KMS-11 (cell line): ENCODE measurements around the gene C2CD5.

Experiments used
- H2AFZ ChIP-seq: fragments of 200-600 bp; sonication (generic); 2 replicates; pipeline ENCODE4 v1.6.1; 2016; ENCODE audit warnings: antibody characterized with exemption, mixed run types, low read depth
- H3K27ac ChIP-seq: fragments of 200-600 bp; sonication (generic); 2 replicates; pipeline ENCODE4 v1.6.1; 2016; ENCODE audit warnings: mild to moderate bottlenecking, mixed run types
- H3K27me3 ChIP-seq: fragments of 200-600 bp; sonication (generic); 2 replicates; pipeline ENCODE4 v1.6.1; 2017; ENCODE audit warnings: mild to moderate bottlenecking, low read depth, mixed run types, moderate library complexity; ENCODE audit not compliant: insufficient read depth
- H3K36me3 ChIP-seq: fragments of 200-600 bp; sonication (generic); 2 replicates; pipeline ENCODE4 v1.6.1; 2017; ENCODE audit warnings: mild to moderate bottlenecking, mixed run types; ENCODE audit not compliant: insufficient read depth
- H3K4me1 ChIP-seq: fragments of 200-600 bp; sonication (generic); 2 replicates; pipeline ENCODE4 v1.6.1; 2016; ENCODE audit warnings: mild to moderate bottlenecking, low read depth, mixed run types; ENCODE audit not compliant: poor library complexity, severe bottlenecking
- H3K4me2 ChIP-seq: fragments of 200-600 bp; sonication (generic); 2 replicates; pipeline ENCODE4 v1.7.0; 2016; ENCODE audit warnings: mild to moderate bottlenecking, mixed run types
- H3K4me3 ChIP-seq: fragments of 200-600 bp; sonication (generic); IDR thresholded peaks from 2 replicates; pipeline ENCODE4 v1.6.1; 2017; ENCODE audit warnings: low read depth, low read length, mixed read lengths; ENCODE audit not compliant: insufficient read depth
- H3K79me2 ChIP-seq: fragments of 200-600 bp; sonication (generic); 2 replicates; pipeline ENCODE4 v1.6.1; 2016; ENCODE audit warnings: low read depth, mixed run types; ENCODE audit not compliant: insufficient read depth
- H3K9ac ChIP-seq: fragments of 200-600 bp; sonication (generic); 2 replicates; pipeline ENCODE4 v1.6.1; 2016; ENCODE audit warnings: mild to moderate bottlenecking, mixed run types
- H4K20me1 ChIP-seq: fragments of 200-600 bp; sonication (generic); 2 replicates; pipeline ENCODE4 v1.6.1; 2016; ENCODE audit warnings: mild to moderate bottlenecking, mixed run types; ENCODE audit not compliant: insufficient read depth
- TF ChIP-seq, protein P1 (sequence below): fragments of 200-600 bp; sonication (generic); conservative IDR thresholded peaks from 2 replicates; pipeline ENCODE4 v1.6.1; 2017; ENCODE audit warnings: low read depth, mild to moderate bottlenecking, antibody characterized with exemption, low read length, moderate library complexity, mixed read lengths

The C2CD5 gene

DNA sequence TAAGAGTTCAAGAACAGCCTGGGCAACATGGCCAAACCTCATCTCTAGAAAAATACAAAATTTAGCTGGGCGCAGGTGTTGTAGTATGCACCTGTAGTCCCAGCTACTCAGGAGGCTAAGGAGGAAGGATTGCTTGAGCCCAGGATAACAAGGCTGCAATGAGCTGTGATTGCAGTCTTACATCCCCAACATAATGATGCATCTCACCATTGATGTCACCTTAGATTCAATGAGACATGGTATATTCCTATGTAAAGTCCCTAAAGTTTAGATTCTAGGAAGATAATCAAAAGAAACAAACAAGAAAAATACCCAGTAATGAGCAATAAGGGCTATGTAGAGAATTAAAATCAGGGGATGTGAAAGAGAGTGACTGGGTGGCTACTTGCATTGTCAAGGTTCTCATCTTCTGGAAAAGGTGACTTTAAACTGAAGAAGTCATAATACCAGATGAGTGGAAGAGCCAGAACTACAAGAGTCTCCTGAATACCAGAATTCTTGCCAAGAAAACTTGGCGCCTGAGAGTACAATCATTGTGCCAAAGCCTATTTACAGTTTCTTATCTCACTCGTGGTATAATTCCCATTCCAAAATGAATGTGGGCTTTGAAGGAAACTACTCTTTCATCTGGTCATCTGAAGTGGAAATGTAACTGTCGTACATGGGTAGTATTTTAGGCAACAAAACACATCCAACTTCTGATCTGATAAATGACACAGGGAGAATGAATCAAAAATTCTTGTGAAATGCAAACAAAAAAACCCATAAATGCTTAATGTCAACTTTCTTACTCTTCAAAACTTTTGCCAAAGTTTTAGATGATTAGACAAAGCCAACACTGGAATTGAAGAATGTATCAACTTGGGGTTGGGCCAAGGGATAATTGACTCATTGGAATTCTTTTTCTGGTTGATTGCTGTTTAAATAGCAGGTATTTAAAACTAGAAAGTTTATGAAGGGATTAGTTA, 128.7 kb downstream of the C2CD5 start:
- H2AFZ ChIP-seq, result no peak overlapping the region
- no peak overlapping the region for H3K4me2 ChIP-seq
- TF ChIP-seq, protein P1, sequence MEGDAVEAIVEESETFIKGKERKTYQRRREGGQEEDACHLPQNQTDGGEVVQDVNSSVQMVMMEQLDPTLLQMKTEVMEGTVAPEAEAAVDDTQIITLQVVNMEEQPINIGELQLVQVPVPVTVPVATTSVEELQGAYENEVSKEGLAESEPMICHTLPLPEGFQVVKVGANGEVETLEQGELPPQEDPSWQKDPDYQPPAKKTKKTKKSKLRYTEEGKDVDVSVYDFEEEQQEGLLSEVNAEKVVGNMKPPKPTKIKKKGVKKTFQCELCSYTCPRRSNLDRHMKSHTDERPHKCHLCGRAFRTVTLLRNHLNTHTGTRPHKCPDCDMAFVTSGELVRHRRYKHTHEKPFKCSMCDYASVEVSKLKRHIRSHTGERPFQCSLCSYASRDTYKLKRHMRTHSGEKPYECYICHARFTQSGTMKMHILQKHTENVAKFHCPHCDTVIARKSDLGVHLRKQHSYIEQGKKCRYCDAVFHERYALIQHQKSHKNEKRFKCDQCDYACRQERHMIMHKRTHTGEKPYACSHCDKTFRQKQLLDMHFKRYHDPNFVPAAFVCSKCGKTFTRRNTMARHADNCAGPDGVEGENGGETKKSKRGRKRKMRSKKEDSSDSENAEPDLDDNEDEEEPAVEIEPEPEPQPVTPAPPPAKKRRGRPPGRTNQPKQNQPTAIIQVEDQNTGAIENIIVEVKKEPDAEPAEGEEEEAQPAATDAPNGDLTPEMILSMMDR, result no peak
- H3K4me1 ChIP-seq, result no peaks in the 10 kb centered on the region
- no peak overlapping the region for H3K4me3 ChIP-seq
- H3K27me3 ChIP-seq, result no peaks in the 10 kb centered on the region
- H3K27ac ChIP-seq, result no peak overlapping the region
- H3K9ac ChIP-seq, result no peak overlapping the region
- no peaks in the 10 kb centered on the region for H3K79me2 ChIP-seq
- no peaks in the 10 kb centered on the region for H4K20me1 ChIP-seq
- H3K36me3 ChIP-seq, result no peaks in the 10 kb centered on the region

DNA sequence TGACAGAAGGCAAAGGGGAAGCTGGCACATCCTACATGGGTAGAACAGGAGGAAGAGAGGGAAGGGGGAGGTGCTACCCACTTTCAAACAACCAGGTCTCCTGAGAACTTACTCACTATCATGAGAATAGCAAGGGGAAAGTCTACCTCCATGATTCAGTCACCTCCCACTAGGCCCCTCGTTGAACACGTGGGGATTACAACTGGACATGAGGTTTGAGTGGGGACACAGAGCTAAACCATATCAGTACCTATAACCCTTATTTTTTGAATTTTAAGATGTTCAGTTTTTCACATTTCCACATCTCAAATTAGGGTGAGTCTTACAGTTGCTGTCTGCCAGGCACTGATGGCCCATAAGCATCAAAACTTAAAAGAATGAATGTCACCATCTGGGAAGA, 129.6 kb downstream of the C2CD5 start:
- Histone ChIP-seq H2AFZ (no peak overlapping the region), H3K27ac (no peak overlapping the region), H3K4me3 (no peak overlapping the region), H3K79me2 (no peaks in the 10 kb centered on the region), H3K4me2 (no peak overlapping the region), H3K4me1 (no peaks in the 10 kb centered on the region), H3K36me3 (no peaks in the 10 kb centered on the region), H3K27me3 (no peaks in the 10 kb centered on the region), H3K9ac (no peak overlapping the region), H4K20me1 (no peaks in the 10 kb centered on the region)
- TF ChIP-seq, protein P1, result no peak

DNA sequence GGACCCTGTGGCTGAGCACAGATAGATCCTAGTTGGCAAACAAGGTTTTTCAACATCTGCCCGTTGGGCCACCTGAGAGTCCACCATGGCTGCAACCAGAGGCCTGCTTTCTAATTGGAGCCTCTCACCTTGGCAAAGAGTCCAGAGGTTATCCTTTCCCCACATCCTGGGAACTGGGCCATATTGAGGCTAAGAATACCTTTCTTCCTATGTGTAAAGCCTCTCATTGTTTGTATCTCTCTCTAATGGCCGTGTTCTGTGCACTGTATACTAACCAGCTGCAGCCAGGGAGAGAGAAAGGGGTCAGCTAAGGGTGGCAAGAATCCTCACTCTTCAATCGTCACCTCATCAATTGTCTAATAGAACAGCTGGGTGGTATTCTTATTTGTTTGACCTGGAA, 130.8 kb downstream of the C2CD5 start:
- no peaks in the 10 kb centered on the region for H3K36me3 ChIP-seq
- TF ChIP-seq, protein P1, result no peak

DNA sequence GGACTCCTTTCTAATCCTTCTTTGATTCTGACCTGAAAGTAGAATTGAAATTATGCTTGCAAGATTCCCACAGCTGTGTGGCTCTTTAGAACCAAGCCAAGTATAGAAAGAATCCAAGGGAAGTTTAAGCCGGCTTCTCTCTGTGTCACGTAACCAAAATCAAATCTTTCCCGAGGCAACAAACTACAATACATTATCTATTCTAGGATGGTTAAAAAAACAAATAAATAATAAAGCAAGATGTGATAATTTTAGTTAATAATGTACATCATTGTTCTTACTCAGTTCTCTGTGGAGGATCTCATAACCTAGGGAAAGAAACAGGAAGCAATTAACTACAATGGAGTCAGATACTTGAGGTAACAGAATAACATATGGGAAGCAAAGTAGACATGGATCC, 131.8 kb downstream of the C2CD5 start:
- H3K36me3 ChIP-seq, result no peaks in the 10 kb centered on the region
- H4K20me1 ChIP-seq, result no peaks in the 10 kb centered on the region
- H3K4me2 ChIP-seq, result no peak overlapping the region
- no peak overlapping the region for H2AFZ ChIP-seq
- no peaks in the 10 kb centered on the region for H3K79me2 ChIP-seq
- no peak overlapping the region for H3K9ac ChIP-seq
- no peaks in the 10 kb centered on the region for H3K27me3 ChIP-seq
- H3K27ac ChIP-seq, result no peak overlapping the region
- TF ChIP-seq, protein P1, result no peak
- H3K4me3 ChIP-seq, result no peak overlapping the region
- no peaks in the 10 kb centered on the region for H3K4me1 ChIP-seq

More for the DNA sequence above, 130.8 kb downstream of the C2CD5 start:
- Histone ChIP-seq H3K9ac (no peak overlapping the region), H2AFZ (no peak overlapping the region), H3K4me2 (no peak overlapping the region), H3K79me2 (no peaks in the 10 kb centered on the region), H4K20me1 (no peaks in the 10 kb centered on the region), H3K27ac (no peak overlapping the region), H3K27me3 (no peaks in the 10 kb centered on the region), H3K4me1 (no peaks in the 10 kb centered on the region), H3K4me3 (no peak overlapping the region)
